IMR-90 (cell line): ENCODE measurements around the gene TTLL12. TPM values are rescaled to one million over a fixed set of nuclear protein-coding genes. Genes with fewer than 3 reads are reported as not detected.

Experiments
- ATAC-seq: fragments of 200-7000 bp; cut with Tn5 transposase; 2 replicates; pipeline ENCODE4 v1.9.1; 2020; ENCODE audit warnings: low read depth, mild to moderate bottlenecking, moderate library complexity
- BruUV-seq: library from RNA; stranded (reverse); fragments of 400-500 nt; replicated peaks from 2 replicates; lab custom pipeline; 2021; lab: Mats Ljungman, UMichigan
- CTCF ChIA-PET: fragments of 300-600 bp; formaldehyde crosslinking; extraction: SDS; loops from one replicate; lab custom pipeline; 2021; ENCODE audit warnings: antibody characterized with exemption; lab: Yijun Ruan, JAX
- POLR2A ChIA-PET: fragments of 300-600 bp; sonication (Branson Sonifier 250); formaldehyde crosslinking; loops from one replicate; lab custom pipeline; 2022; ENCODE audit warnings: antibody characterized with exemption; ENCODE audit not compliant: unreplicated experiment; lab: Charles Lee
- DNase-seq: peaks from one replicate; pipeline ENCODE4 v3.0.0; 2013
- H2AFZ ChIP-seq: replicated peaks from 2 replicates; pipeline ENCODE3; 2013; ENCODE audit warnings: low read length, mild to moderate bottlenecking; ENCODE audit not compliant: poor library complexity
- H2AK5ac ChIP-seq: 2 replicates; pipeline ENCODE4 v1.6.1; 2013; ENCODE audit warnings: low read depth, low read length, inconsistent platforms
- H2AK9ac ChIP-seq: replicated peaks from 2 replicates; pipeline ENCODE3; 2013; ENCODE audit warnings: mild to moderate bottlenecking, low read depth, low read length, moderate library complexity; ENCODE audit not compliant: poor library complexity
- H2BK120ac ChIP-seq: 2 replicates; pipeline ENCODE4 v1.6.1; 2013; ENCODE audit warnings: low read depth, low read length, inconsistent platforms
- H2BK15ac ChIP-seq: 3 replicates; pipeline ENCODE4 v1.6.1; 2013; ENCODE audit warnings: low read depth, low read length, inconsistent platforms
- H2BK20ac ChIP-seq: 2 replicates; pipeline ENCODE4 v1.6.1; 2013; ENCODE audit warnings: low read depth, mild to moderate bottlenecking, inconsistent platforms, low read length, moderate library complexity
- H2BK5ac ChIP-seq: 2 replicates; pipeline ENCODE4 v1.6.1; 2013; ENCODE audit warnings: mild to moderate bottlenecking, low read depth, low read length, inconsistent platforms; ENCODE audit not compliant: poor library complexity, severe bottlenecking
- H3K14ac ChIP-seq: replicated peaks from 2 replicates; pipeline ENCODE4 v1.6.1; 2013; ENCODE audit warnings: low read depth, low read length, inconsistent platforms
- H3K18ac ChIP-seq: 2 replicates; pipeline ENCODE4 v1.6.1; 2013; ENCODE audit warnings: low read depth, low read length, control low read depth
- H3K23ac ChIP-seq: 2 replicates; pipeline ENCODE4 v1.6.1; 2013; ENCODE audit warnings: low read depth, low read length, inconsistent platforms
- H3K27ac ChIP-seq: 2 replicates; pipeline ENCODE4 v1.5.1; 2013; ENCODE audit warnings: mild to moderate bottlenecking, control low read depth, low read length; ENCODE audit not compliant: insufficient read depth
- H3K27me3 ChIP-seq: 2 replicates; pipeline ENCODE4 v1.6.1; 2013; ENCODE audit warnings: low read length; ENCODE audit not compliant: control insufficient read depth, insufficient read depth
- H3K36me3 ChIP-seq: 2 replicates; pipeline ENCODE4 v1.6.1; 2013; ENCODE audit warnings: low read length, mixed read lengths; ENCODE audit not compliant: control insufficient read depth, insufficient read depth
- H3K4ac ChIP-seq: 2 replicates; pipeline ENCODE4 v1.6.1; 2013; ENCODE audit warnings: low read depth, low read length, inconsistent platforms
- H3K4me1 ChIP-seq: 2 replicates; pipeline ENCODE4 v1.6.1; 2013; ENCODE audit warnings: low read length, mixed read lengths; ENCODE audit not compliant: control insufficient read depth, insufficient read depth
- H3K4me2 ChIP-seq: 2 replicates; pipeline ENCODE4 v1.6.1; 2013; ENCODE audit warnings: low read depth, mild to moderate bottlenecking, control low read depth, low read length, moderate library complexity
- H3K4me3 ChIP-seq: 2 replicates; pipeline ENCODE4 v1.5.1; 2013; ENCODE audit warnings: low read depth, mild to moderate bottlenecking, control low read depth, low read length, moderate library complexity; ENCODE audit not compliant: insufficient read depth
- H3K56ac ChIP-seq: 2 replicates; pipeline ENCODE4 v1.6.1; 2013; ENCODE audit warnings: low read length, inconsistent platforms; ENCODE audit not compliant: insufficient read depth; ENCODE audit errors: extremely low read depth
- H3K79me1 ChIP-seq, 2 experiments: 2 replicates each; pipeline ENCODE4 v1.6.1; 2013; ENCODE audit warnings: low read length in 2 of 2, inconsistent platforms in 1 of 2, low read depth in 1 of 2
- H3K9ac ChIP-seq: 2 replicates; pipeline ENCODE4 v1.6.1; 2013; ENCODE audit warnings: low read depth, low read length, control low read depth
- H3K9me1 ChIP-seq: 2 replicates; pipeline ENCODE4 v1.6.1; 2013; ENCODE audit warnings: low read length, inconsistent platforms; ENCODE audit not compliant: insufficient read depth
- H3K9me3 ChIP-seq: 2 replicates; pipeline ENCODE4 v1.6.1; 2013; ENCODE audit warnings: low read length; ENCODE audit not compliant: control insufficient read depth, insufficient read depth
- H4K20me1 ChIP-seq: 2 replicates; pipeline ENCODE4 v1.6.1; 2013; ENCODE audit warnings: low read length, inconsistent platforms; ENCODE audit not compliant: insufficient read depth
- H4K5ac ChIP-seq: 2 replicates; pipeline ENCODE4 v1.6.1; 2013; ENCODE audit warnings: mild to moderate bottlenecking, low read depth, low read length, control low read depth
- H4K8ac ChIP-seq, 2 experiments: 2 replicates each; pipeline ENCODE4 v1.6.1; 2013; ENCODE audit warnings: low read depth in 2 of 2, low read length in 2 of 2, control low read depth in 1 of 2, inconsistent platforms in 1 of 2
- H4K91ac ChIP-seq: 2 replicates; pipeline ENCODE4 v1.6.1; 2013; ENCODE audit warnings: low read depth, low read length, inconsistent platforms; ENCODE audit not compliant: insufficient read depth
- FOS ChIP-seq: fragments of 150-350 bp; IDR thresholded peaks from 2 replicates; pipeline ENCODE4 v1.6.1; 2016; ENCODE audit warnings: low read depth, low read length
- SMC3 ChIP-seq: fragments of 150-350 bp; IDR thresholded peaks from 2 replicates; pipeline ENCODE4 v1.6.1; 2016; ENCODE audit warnings: low read depth, mild to moderate bottlenecking, antibody characterized with exemption, low read length, moderate library complexity
- USF2 ChIP-seq: fragments of 150-350 bp; IDR thresholded peaks from 2 replicates; pipeline ENCODE4 v1.6.1; 2017; ENCODE audit warnings: mild to moderate bottlenecking, antibody characterized with exemption, low read length, low read depth
- WGBS, 2 experiments: methylation state at CpG; one replicate each; pipeline versions ENCODE4 v1.1.5 to v1.1.7; 2013; ENCODE audit warnings: missing lambda C conversion rate in 2 of 2; ENCODE audit not compliant: insufficient read length in 1 of 2; ENCODE audit errors: extremely low coverage in 2 of 2; 5-methylcytosine and 5-hydroxymethylcytosine counted together
- dilution Hi-C: fragments of 300-500 bp; cut with HindIII; formaldehyde crosslinking; loops from one replicate; pipeline ENCODE4 v1.14.3; 2018; ENCODE audit warnings: low sequenced_read_pairs; ENCODE audit not compliant: unreplicated experiment
- in situ Hi-C: fragments of 300-500 bp; cut with MboI; formaldehyde crosslinking; loops from 3 replicates; pipeline ENCODE4 v1.14.3; 2019; ENCODE audit warnings: low sequenced_read_pairs, inconsistent platforms, mixed read lengths
- intact Hi-C: fragments of 100-400 bp; cut with micrococcal nuclease; formaldehyde crosslinking; loops from 2 replicates; pipeline ENCODE4 v1.10.0; 2022
- polyA plus RNA-seq, 3 experiments: library from polyadenylated mRNA; depleted of rRNA; stranded (reverse); fragments of >200 nt; gene quantifications; 2 replicates each; pipeline ENCODE4 v1.2.3, GENCODE V29; 2012; ENCODE audit warnings: low replicate concordance in 1 of 3
- total RNA-seq: library from RNA; depleted of rRNA; stranded (reverse); fragments of >200 nt; gene quantifications from 2 replicates; pipeline ENCODE4 v1.2.3, GENCODE V29; 2012

Gene TTLL12
- total and polyA plus RNA-seq, 2 of the 4 experiments (the other 2 are of a cell fraction): 20.9 to 30.1 TPM

- POLR2A ChIA-PET: no interaction called here
- no peak overlapping the region for H2BK5ac ChIP-seq
- H3K9me3 ChIP-seq: no peaks in the 10 kb centered on the region
- no TSS peak for BruUV-seq
- H3K9ac ChIP-seq: no peak overlapping the region
- no peak overlapping the region for H2BK15ac ChIP-seq
- no peaks in the 10 kb centered on the region for H3K9me1 ChIP-seq
- in situ Hi-C loops: no loop called here
- no peak overlapping the region for H4K5ac ChIP-seq
- H3K79me1 ChIP-seq: no peaks in the 10 kb centered on the region
- dilution Hi-C loops: no loop called here
- no peak overlapping the region for H3K4me2 ChIP-seq
- no peak overlapping the region for H2BK20ac ChIP-seq
- H3K14ac ChIP-seq: no peak overlapping the region
- 58% methylated on average over 11 of the region's 22 CpGs; no CpG with 5 or more reads in 1 of the 2 experiments for WGBS, 2 experiments
- no peak for ATAC-seq
- H2AK5ac ChIP-seq: no peak overlapping the region
- H3K4ac ChIP-seq: no peak overlapping the region
- TF ChIP-seq FOS: no peak
- no peak for TF ChIP-seq SMC3
- no peak for TF ChIP-seq USF2
- no peak overlapping the region for H3K18ac ChIP-seq
- DNase-seq: no peak
- no peak overlapping the region for H4K91ac ChIP-seq
- H3K27ac ChIP-seq: no peak overlapping the region
- no peak overlapping the region for H4K8ac ChIP-seq
- no peaks in the 10 kb centered on the region for H3K36me3 ChIP-seq
- no peak overlapping the region for H2BK120ac ChIP-seq
- peaks cover 62% of the 10 kb centered on the region for H3K27me3 ChIP-seq
- CTCF ChIA-PET: no interaction called here
- no peak overlapping the region for H2AK9ac ChIP-seq
- intact Hi-C loops: no loop called here
- H4K20me1 ChIP-seq: no peaks in the 10 kb centered on the region
- H3K23ac ChIP-seq: no peak overlapping the region
- no peak overlapping the region for H3K4me3 ChIP-seq
- H3K4me1 ChIP-seq: no peaks in the 10 kb centered on the region
- H3K56ac ChIP-seq: no peak overlapping the region
- no peak overlapping the region for H2AFZ ChIP-seq
Measured at GRCh38 chr22:43235445-43236409, 48.8 kb upstream of the TTLL12 start.
